ENCODE data around the gene KRTAP4-9. TPM values are rescaled to one million over a fixed set of nuclear protein-coding genes. Genes with fewer than 3 reads are reported as not detected.
"Not testable (repeated sequence)": the region's sequence is repeated elsewhere in the genome, so short reads cannot be mapped to it uniquely, and the experiment has no call there.

The KRTAP4-9 gene
- total RNA-seq (2014; rRNA removed; shearing (Covaris generic)), result 0.22 TPM in 1 of 2 replicates, not detected in the other

GRCh38 chr17:41105347-41105746 is at the start of gene KRTAP4-9:
Gene KRTAP4-9 (plus strand): TSS chr17:41105389. CDS start chr17:41105389, 0 bp downstream.
- DNase-seq (ENCODE audit: low spot score), result not testable (repeated sequence)

GRCh38 chr17:41057547-41057946 is 47.6 kb upstream of the KRTAP4-9 start:
- no peak for DNase-seq (ENCODE audit: low spot score)

GRCh38 chr17:41058741-41059140 is 46.4 kb upstream of the KRTAP4-9 start:
- peak; percentile 55 for DNase-seq (ENCODE audit: low spot score)

DNA sequence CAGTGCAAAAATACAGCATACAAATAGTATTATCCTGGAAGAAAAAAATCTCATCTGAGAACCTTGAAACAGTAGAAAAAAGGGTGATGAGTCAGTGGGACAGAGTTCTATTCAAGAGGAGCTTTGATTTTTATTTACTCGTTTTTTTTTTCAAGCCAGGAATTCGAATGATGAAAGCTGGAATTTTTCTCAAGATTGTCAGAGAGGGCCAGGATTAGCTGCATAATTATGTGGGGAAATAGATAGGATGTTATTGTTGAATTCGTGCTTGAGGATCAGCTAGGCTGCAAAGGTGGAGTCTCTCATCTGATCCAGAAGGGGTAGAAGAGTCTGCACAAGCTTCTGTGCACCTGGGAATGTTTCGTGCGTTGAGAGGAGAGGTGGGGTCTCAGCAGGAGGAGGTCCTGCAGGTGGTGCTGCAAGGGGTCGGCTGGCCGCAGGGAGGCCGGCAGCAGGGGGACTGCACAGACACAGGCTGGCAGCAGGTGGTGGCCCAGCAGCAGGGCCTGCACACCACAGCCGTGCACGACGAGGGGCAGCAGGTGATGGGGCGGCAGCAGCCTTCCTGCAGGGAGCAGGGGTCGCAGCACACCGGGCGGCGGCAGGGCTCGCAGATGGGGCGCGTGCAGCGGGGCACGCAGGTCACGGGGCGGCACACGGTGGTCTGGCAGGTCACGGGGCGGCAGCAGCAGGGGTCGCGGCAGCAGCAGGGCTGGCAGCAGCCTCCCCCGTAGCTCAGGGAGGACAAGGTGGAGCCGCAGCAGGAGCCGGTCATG is 45.7 kb upstream of the KRTAP4-9 start:
- peak; percentile 84 for DNase-seq (ENCODE audit: low spot score)

- peak; percentile 92 for DNase-seq (ENCODE audit: low spot score)
Observed at GRCh38 chr17:41060052-41060604, 45.1 kb upstream of the KRTAP4-9 start, which contains the start of gene KRTAP2-3. Gene KRTAP2-3 (minus strand): TSS chr17:41060114. CDS start chr17:41060050, 64 bp downstream.

DNA sequence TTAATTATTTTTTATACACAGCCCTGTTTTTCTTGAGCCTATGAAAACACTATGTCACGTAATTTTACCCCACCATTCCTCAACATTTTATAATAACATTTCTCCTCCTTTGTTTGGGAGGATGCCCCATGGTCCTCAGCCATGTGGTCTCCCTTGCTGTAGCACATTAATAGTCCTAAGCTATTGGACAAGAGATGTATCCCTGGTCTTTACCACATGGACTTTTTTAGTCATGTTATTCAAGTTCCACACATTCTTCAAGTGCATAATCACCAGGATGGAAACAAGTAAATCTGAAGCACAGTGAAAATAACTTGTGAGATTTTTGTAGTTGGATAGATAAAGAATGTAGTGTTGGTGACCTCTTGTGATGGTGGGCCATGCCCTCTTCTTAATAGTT is 43.2 kb upstream of the KRTAP4-9 start:
- peak; percentile 90 for DNase-seq (ENCODE audit: low spot score)

GRCh38 chr17:41063449-41063848 is 41.7 kb upstream of the KRTAP4-9 start:
- no peak for DNase-seq (ENCODE audit: low spot score)

GRCh38 chr17:41064301-41064700 is 40.9 kb upstream of the KRTAP4-9 start:
- no peak for DNase-seq (ENCODE audit: low spot score)

GRCh38 chr17:41065016-41065689 is 40.0 kb upstream of the KRTAP4-9 start:
- DNase-seq (ENCODE audit: low spot score), result not testable (repeated sequence)

GRCh38 chr17:41065829-41066624 is 39.2 kb upstream of the KRTAP4-9 start, which contains the start of gene KRTAP2-4:
Gene KRTAP2-4 (minus strand): TSS chr17:41065879. CDS start chr17:41065845, 34 bp downstream.
- DNase-seq (ENCODE audit: low spot score), result peak; percentile 96

- DNase-seq (ENCODE audit: low spot score), result no peak
Observed at GRCh38 chr17:41067281-41067680, 37.9 kb upstream of the KRTAP4-9 start.

- DNase-seq (ENCODE audit: low spot score), result no peak
Observed at GRCh38 chr17:41069031-41069430, 36.2 kb upstream of the KRTAP4-9 start.

DNA sequence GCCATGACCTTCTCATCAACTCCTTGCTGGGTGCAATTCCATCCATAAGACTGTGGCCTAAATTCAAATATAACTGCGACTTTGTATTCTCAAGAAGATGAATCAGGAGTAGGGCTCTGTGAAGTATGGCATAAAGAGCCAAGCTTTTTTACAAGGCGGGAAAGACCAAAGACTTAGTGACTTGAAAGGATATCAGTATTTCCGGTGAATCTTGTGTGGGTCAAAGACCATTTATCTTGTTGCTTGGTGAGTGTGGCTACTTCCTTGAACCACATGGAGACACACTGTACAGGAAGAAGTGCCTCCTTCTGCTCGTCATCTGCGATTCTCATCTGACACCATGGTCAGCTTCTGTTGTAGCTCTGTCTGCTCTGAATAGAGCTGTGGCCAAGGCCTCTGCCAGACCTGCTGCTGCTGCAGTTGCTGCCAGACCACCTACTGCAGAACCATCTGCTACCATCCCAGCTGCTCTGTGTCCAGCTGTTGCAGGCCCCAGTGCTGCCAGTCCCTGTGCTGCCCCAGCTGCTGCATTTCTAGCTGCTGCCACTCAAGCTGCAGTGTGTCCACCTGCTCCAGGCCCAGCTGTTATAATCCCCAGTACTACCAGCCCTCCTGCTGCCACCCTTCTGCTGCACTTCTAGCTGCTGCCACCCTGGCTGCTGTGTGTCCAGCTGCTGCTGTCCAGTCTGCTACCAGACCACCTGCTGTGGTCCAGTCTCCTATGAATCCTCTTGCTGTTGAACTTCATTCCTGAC is 33.4 kb upstream of the KRTAP4-9 start:
- DNase-seq (ENCODE audit: low spot score), result no peak

DNA sequence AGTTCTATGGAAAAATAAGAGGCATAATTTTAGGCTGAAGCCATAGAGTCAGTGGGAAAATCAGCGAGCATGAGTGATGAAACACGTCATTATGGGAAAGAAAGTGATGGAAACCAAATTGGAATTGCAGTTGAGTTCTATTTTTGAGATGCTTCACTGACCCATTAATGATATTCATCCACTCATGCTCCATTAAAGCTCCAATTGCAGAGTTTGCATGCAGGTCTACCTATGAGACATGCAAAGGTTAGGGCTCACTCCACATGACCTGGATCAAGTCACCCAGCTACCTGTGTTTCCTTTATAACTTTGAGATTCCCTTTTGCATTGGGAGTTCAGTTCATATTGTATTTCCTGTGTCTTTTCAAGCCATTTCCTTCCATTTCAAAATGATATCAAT is 31.5 kb upstream of the KRTAP4-9 start:
- DNase-seq (ENCODE audit: low spot score), result no peak

DNA sequence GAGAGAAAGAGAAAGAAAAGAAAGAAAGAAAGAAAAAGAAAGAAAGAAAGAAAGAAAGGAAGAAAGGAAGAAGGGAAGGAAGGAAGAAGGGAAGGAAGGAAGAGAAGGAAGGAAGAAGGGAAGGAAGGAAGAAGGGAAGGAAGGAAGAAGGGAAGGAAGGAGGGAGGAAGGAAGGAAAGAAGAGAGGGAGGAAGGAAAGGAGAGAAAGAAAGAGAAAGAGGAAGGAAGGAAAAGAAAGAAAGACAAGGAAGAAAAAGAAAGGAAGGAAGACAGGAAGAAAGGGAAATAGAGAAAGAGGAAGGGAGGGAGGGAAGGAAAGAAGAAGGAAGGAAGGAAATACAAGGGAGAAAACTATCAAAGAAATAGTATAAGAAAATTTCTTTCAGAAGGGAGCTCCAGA is 28.4 kb upstream of the KRTAP4-9 start:
- no peak for DNase-seq (ENCODE audit: low spot score)

GRCh38 chr17:41082626-41083025 is 22.6 kb upstream of the KRTAP4-9 start:
- DNase-seq (ENCODE audit: low spot score), result peak; percentile 49

DNA sequence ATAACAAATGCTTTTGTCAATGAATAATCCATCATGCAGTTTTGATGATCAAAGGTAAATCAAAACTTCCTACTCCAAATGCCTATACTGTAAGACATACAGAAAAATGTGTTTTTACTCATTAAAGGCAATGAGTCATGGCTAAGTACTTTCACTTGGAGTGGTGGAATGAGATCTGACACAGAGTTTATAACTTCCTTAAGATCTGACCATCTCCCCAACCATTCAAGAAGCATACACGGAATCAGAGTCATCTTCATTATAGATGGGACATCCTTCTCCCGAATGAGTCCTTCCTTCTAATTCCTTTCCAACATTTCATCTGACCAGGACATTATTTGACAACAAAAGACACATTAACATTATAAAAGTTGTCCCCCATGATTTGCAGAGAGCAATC is 21.8 kb upstream of the KRTAP4-9 start:
- peak; percentile 45 for DNase-seq (ENCODE audit: low spot score)

DNA sequence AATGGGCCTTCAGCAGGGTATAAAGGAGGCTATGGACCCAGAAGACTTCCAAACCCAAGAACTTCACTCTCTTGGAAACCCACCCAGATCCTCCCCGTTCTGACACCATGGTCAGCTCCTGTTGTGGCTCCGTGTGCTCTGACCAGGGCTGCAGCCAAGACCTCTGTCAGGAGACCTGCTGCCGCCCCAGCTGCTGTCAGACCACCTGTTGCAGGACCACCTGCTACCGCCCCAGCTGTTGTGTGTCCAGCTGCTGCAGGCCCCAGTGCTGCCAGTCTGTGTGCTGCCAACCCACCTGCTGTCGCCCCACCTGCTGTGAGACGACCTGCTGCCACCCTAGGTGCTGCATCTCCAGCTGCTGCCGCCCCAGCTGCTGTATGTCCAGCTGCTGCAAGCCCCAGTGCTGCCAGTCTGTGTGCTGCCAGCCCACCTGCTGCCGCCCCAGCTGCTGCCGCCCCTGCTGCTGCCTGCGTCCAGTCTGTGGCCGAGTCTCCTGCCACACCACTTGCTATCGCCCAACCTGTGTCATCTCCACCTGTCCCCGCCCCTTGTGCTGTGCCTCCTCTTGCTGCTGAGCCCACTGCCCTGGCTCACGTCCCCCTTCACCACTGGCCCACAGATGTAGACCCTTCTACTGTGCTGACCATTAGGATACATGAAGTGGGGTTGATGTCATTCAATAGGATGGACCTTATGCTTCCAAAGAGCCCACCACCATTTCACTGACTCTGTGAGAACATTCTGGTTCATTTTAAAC is 20.9 kb upstream of the KRTAP4-9 start, which contains the start of gene KRTAP4-7:
KRTAP4-7 (plus strand) TSS at position 51 of the 757 bp plus-strand sequence; CDS start at position 108, 57 bp downstream.
- DNase-seq (ENCODE audit: low spot score), result not testable (repeated sequence)

GRCh38 chr17:41088760-41089352 is 16.3 kb upstream of the KRTAP4-9 start:
- DNase-seq (ENCODE audit: low spot score), result not testable (repeated sequence)

DNA sequence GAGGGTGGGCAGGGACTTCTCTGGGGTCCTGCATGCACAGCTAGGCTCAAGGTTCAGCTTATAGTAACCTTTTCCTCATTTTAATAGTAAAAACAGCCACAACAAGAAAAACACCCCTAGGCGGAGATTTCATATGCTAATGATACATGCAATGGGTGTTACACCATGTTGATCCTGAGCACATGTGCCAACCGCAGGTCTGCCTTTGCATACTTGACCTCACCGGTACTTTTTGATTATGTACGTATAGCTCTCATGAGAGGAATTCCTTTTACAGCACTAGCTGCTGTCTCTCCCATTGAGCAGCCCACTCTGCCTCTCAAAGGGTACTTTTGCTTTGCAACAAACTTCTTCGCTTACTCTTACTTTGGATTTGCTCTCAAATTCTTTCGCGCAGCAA is 9.1 kb upstream of the KRTAP4-9 start:
- no peak for DNase-seq (ENCODE audit: low spot score)
